GM12878 (cell line): ENCODE data around the gene BTK.

ENCODE experiments used
- CEBPB ChIP-seq, 2 experiments: fragments of 150-350 bp in 1 of 2; IDR thresholded peaks; 2 replicates each; pipeline ENCODE4 v1.6.1; 2012 to 2014; ENCODE audit warnings: low read depth in 2 of 2, low read length in 2 of 2, borderline replicate concordance in 1 of 2, inconsistent platforms in 1 of 2
- EZH2 ChIP-seq: IDR thresholded peaks from 2 replicates; pipeline ENCODE4 v1.6.1; 2012; ENCODE audit warnings: low read depth, mild to moderate bottlenecking, control low read depth, inconsistent platforms, low read length, borderline replicate concordance; ENCODE audit not compliant: control insufficient read depth
- FOXM1 ChIP-seq: IDR thresholded peaks from 2 replicates; pipeline ENCODE4 v1.6.1; 2012; ENCODE audit warnings: low read depth, mild to moderate bottlenecking, inconsistent platforms, low read length, moderate library complexity
- GABPA ChIP-seq: IDR thresholded peaks from 2 replicates; pipeline ENCODE4 v1.6.1; 2014; ENCODE audit warnings: antibody characterized with exemption, low read depth, mild to moderate bottlenecking, inconsistent platforms
- MXI1 ChIP-seq: fragments of 150-350 bp; IDR thresholded peaks from 2 replicates; pipeline ENCODE4 v1.6.1; 2011; ENCODE audit warnings: low read depth, mild to moderate bottlenecking, inconsistent platforms, low read length, improper control_type of control experiment
- NFYA ChIP-seq: IDR thresholded peaks from 2 replicates; pipeline ENCODE4 v1.6.1; 2011; ENCODE audit warnings: low read depth, mild to moderate bottlenecking, low read length, improper control_type of control experiment, borderline replicate concordance
- TF ChIP-seq, protein P1 (sequence below), 3 experiments: IDR thresholded peaks in 2 of 3; conservative IDR thresholded peaks in 1 of 3; 2 replicates each; pipeline ENCODE4 v1.5.1; 2011; ENCODE audit warnings: low read depth in 3 of 3, low read length in 3 of 3, mild to moderate bottlenecking in 3 of 3, control low read depth in 2 of 3, moderate library complexity in 2 of 3, inconsistent platforms in 1 of 3, mixed read lengths in 1 of 3; ENCODE audit not compliant: control insufficient read depth in 2 of 3, insufficient read depth in 1 of 3; ENCODE audit errors: extremely low read depth in 1 of 3

GRCh38 chrX:101407167-101407747 is 21.3 kb upstream of the BTK start:
- no peak for TF ChIP-seq GABPA
- TF ChIP-seq, protein P1, sequence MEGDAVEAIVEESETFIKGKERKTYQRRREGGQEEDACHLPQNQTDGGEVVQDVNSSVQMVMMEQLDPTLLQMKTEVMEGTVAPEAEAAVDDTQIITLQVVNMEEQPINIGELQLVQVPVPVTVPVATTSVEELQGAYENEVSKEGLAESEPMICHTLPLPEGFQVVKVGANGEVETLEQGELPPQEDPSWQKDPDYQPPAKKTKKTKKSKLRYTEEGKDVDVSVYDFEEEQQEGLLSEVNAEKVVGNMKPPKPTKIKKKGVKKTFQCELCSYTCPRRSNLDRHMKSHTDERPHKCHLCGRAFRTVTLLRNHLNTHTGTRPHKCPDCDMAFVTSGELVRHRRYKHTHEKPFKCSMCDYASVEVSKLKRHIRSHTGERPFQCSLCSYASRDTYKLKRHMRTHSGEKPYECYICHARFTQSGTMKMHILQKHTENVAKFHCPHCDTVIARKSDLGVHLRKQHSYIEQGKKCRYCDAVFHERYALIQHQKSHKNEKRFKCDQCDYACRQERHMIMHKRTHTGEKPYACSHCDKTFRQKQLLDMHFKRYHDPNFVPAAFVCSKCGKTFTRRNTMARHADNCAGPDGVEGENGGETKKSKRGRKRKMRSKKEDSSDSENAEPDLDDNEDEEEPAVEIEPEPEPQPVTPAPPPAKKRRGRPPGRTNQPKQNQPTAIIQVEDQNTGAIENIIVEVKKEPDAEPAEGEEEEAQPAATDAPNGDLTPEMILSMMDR (IDR thresholded peaks at IDR 0.05 in 2 of 3, conservative IDR thresholded peaks at IDR 0.05 in 1 of 3; ENCODE audit: control insufficient read depth in 2 of 3, extremely low read depth in 1 of 3, insufficient read depth in 1 of 3, low read depth in 3 of 3, low read length in 3 of 3): no peak
- TF ChIP-seq NFYA: no peak
- TF ChIP-seq CEBPB (IDR thresholded peaks at IDR 0.05; ENCODE audit: borderline replicate concordance in 1 of 2, low read depth in 2 of 2, low read length in 2 of 2): no peak
- TF ChIP-seq MXI1: no peak
- TF ChIP-seq EZH2: no peak
- no peak for TF ChIP-seq FOXM1
